CD4-positive, alpha-beta T cell treated with Interleukin-6 at 100 ng/mL for 8 hours (primary cell): ENCODE measurements around the gene UBE2S.

Experiments used
- DNase-seq: peaks from one replicate; pipeline ENCODE4 v3.0.0-alpha.2; 2020; ENCODE audit warnings: mixed read lengths, low spot score

UBE2S gene

GRCh38 chr19:55362174-55362989 is 45.2 kb downstream of the UBE2S start:
- no peak for DNase-seq

- DNase-seq = no peak
These were observed 46.7 kb downstream of the UBE2S start for GRCh38 chr19:55360902-55361301.

GRCh38 chr19:55358943-55359908 is 48.4 kb downstream of the UBE2S start:
- DNase-seq = no peak

- no peak for DNase-seq
These were observed 49.1 kb downstream of the UBE2S start for GRCh38 chr19:55358493-55358892.

GRCh38 chr19:55355213-55355821 is 52.3 kb downstream of the UBE2S start:
- no peak for DNase-seq

GRCh38 chr19:55354698-55355212 is 52.8 kb downstream of the UBE2S start, which contains the start of gene COX6B2:
TSS of gene COX6B2 (minus strand) at chr19:55354719. CDS start at chr19:55354521, 198 bp downstream.
- no peak for DNase-seq

GRCh38 chr19:55353803-55354697 is 53.5 kb downstream of the UBE2S start:
- peak; percentile 37 for DNase-seq

- DNase-seq = no peak
These were observed 54.2 kb downstream of the UBE2S start for GRCh38 chr19:55353356-55353802.

GRCh38 chr19:55352549-55353145 is 54.9 kb downstream of the UBE2S start:
- DNase-seq = no peak

GRCh38 chr19:55352040-55352439 is 55.5 kb downstream of the UBE2S start:
- DNase-seq = no peak

GRCh38 chr19:55350620-55351315 is 56.8 kb downstream of the UBE2S start:
- DNase-seq = no peak
